ENCODE data around the gene ZFP62. TPM values are rescaled to one million over a fixed set of nuclear protein-coding genes. Genes with fewer than 3 reads are reported as not detected.

ZFP62 gene
- total RNA-seq, 4 donors from 2014 or later: 35.5 to 41.1 (median 39.1) TPM

DNA sequence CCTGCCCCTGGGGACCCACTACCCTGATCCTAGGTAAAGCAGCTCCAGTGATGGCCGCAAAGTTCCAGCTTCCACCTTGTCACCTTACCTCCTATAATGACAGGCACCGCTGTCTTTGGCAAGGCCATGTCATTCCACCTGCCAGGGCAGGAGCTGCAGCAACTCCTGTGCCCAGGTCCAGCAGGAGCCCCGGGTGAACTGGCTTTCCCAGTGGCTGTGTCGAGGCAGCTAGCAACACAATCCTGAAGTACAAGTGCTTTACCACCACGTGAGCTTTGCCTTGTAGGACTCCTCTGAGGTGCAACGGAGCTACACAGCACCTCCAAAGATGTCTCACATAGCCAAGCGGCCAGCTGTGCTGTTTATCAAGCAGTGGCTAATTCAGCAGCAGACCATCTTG lies 37.7 kb downstream of the ZFP62 start:
- Histone ChIP-seq H3K9me3 (no peaks in the 10 kb centered on the region), H3K27ac (no peak overlapping the region), H3K4me3 (no peak overlapping the region), H3K36me3 (no peaks in the 10 kb centered on the region), H3K27me3 (no peaks in the 10 kb centered on the region), H3K4me1 (peaks cover 70% of the 10 kb centered on the region)
- peak in 1 of 2 donors; percentile 57 for DNase-seq (ENCODE audit: low spot score in 2 of 2)
- WGBS: 85% methylated on average over 7 of the region's 7 CpGs
- TF ChIP-seq CTCF (IDR thresholded peaks at IDR 0.05) (no peak), EP300 (IDR thresholded peaks at IDR 0.05) (no peak), POLR2A (IDR thresholded peaks at IDR 0.05) (no peak), POLR2AphosphoS5 (IDR thresholded peaks at IDR 0.05) (no peak)

GRCh38 chr5:180821538-180821937 lies 39.5 kb downstream of the ZFP62 start:
- Histone ChIP-seq H3K27ac (peak overlapping the region; percentile 60), H3K4me1 (peaks cover 78% of the 10 kb centered on the region), H3K36me3 (no peaks in the 10 kb centered on the region), H3K4me3 (no peak overlapping the region), H3K9me3 (no peaks in the 10 kb centered on the region), H3K27me3 (no peaks in the 10 kb centered on the region)
- TF ChIP-seq POLR2AphosphoS5 (IDR thresholded peaks at IDR 0.05) (no peak), POLR2A (IDR thresholded peaks at IDR 0.05) (no peak), EP300 (IDR thresholded peaks at IDR 0.05) (no peak), CTCF (IDR thresholded peaks at IDR 0.05) (no peak)
- no peak for DNase-seq (ENCODE audit: low spot score in 2 of 2)
- WGBS: 89% methylated on average over 4 of the region's 4 CpGs

DNA sequence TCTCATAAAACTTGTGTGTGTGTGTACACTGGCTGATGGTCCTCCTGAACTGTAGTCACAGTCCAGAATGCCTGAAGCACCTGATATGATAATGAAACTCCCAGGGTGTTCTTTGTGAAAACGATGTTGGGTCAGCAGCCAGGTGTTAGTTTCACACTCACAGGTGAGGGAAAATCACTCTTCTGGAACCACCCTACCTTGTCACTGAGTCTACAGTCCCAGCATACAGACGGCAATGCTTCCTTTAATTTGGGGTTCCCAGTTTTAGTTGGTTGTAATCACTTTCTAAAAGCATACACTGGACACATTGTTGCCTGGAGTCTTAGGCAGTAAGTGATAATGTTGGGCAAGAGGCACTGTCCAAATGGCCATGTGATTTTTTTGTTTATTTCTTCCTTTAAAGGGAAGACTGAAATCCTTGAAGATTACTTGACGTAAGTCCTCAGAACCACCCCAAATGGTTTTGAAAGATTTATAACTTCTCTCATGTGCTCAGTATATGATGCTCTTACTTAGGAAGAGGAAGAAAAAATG lies 40.2 kb downstream of the ZFP62 start:
- TF ChIP-seq CTCF (IDR thresholded peaks at IDR 0.05) (no peak), POLR2AphosphoS5 (IDR thresholded peaks at IDR 0.05) (no peak), EP300 (IDR thresholded peaks at IDR 0.05) (no peak), POLR2A (IDR thresholded peaks at IDR 0.05) (no peak)

GRCh38 chr5:180818677-180819341 lies 42.3 kb downstream of the ZFP62 start:
- WGBS: 67% methylated on average over 6 of the region's 6 CpGs
- H3K9me3 ChIP-seq: no peaks in the 10 kb centered on the region
- no peaks in the 10 kb centered on the region for H3K36me3 ChIP-seq
- H3K27me3 ChIP-seq: no peaks in the 10 kb centered on the region
- TF ChIP-seq POLR2A (IDR thresholded peaks at IDR 0.05): no peak
- no peak for TF ChIP-seq CTCF (IDR thresholded peaks at IDR 0.05)
- TF ChIP-seq POLR2AphosphoS5 (IDR thresholded peaks at IDR 0.05): no peak
- TF ChIP-seq EP300 (IDR thresholded peaks at IDR 0.05): no peak
- no peak overlapping the region for H3K4me3 ChIP-seq
- H3K27ac ChIP-seq: peak overlapping the region; percentile 78
- peaks cover 59% of the 10 kb centered on the region for H3K4me1 ChIP-seq
- no peak for DNase-seq (ENCODE audit: low spot score in 2 of 2)

More for the DNA sequence above, 40.2 kb downstream of the ZFP62 start:
- H3K4me3 ChIP-seq: no peak overlapping the region
- H3K4me1 ChIP-seq: peaks cover 74% of the 10 kb centered on the region
- no peaks in the 10 kb centered on the region for H3K36me3 ChIP-seq
- H3K27me3 ChIP-seq: no peaks in the 10 kb centered on the region
- no peaks in the 10 kb centered on the region for H3K9me3 ChIP-seq
- WGBS: 62% methylated on average over 3 of the region's 3 CpGs
- peak in 1 of 2 donors; percentile 16 for DNase-seq (ENCODE audit: low spot score in 2 of 2)
- H3K27ac ChIP-seq: peak overlapping the region; percentile 82

- 74% methylated on average over 13 of the region's 13 CpGs for WGBS
- TF ChIP-seq POLR2AphosphoS5 (IDR thresholded peaks at IDR 0.05): no peak
- H3K27ac ChIP-seq: peak overlapping the region; percentile 78
- H3K27me3 ChIP-seq: no peaks in the 10 kb centered on the region
- H3K4me1 ChIP-seq: peaks cover 51% of the 10 kb centered on the region
- H3K36me3 ChIP-seq: no peaks in the 10 kb centered on the region
- peak in 1 of 2 donors; percentile 59 for DNase-seq (ENCODE audit: low spot score in 2 of 2)
- H3K4me3 ChIP-seq: no peak overlapping the region
- no peaks in the 10 kb centered on the region for H3K9me3 ChIP-seq
Observed at GRCh38 chr5:180817893-180818674, 43.0 kb downstream of the ZFP62 start.

All from suprapubic skin (tissue), 4 donors.